ENCODE measurements around the gene CCDC66. TPM values are rescaled to one million over a fixed set of nuclear protein-coding genes. Genes with fewer than 3 reads are reported as not detected.
A peak's percentile ranks its signal among the peaks of the same experiment; 100 is the strongest.

The CCDC66 gene
- total RNA-seq, 2 experiments from 2014 or later = 29.0 to 29.3 TPM

DNA sequence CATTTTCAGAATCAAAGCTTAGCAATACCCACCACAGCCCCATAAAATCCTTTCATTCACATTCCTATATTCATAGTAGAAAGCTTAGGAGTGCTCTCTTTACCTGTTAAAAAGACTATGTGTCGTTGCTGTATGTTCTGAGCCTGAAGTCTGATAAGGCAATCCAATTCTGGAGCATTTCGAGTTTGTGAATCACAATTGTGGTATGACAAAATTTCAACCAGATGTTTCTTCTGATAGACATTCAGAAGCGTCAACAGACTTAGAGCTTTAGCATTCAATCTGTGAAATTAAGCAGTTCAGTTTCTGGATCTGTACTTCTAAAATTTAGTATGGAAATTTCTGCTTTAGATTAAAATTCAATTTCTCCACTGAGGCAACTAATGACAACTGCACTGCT, 67.8 kb downstream of the CCDC66 start:
- CTCF ChIA-PET = interaction anchor here (1.0 to 1.1 kb wide), 2 partner anchors 76 kb away, joined by 4 to 5 read pairs; no protein-coding TSS in a partner anchor
- Mint-ChIP-seq H3K9me3 (no peaks in the 10 kb centered on the region), H3K27ac (no peak overlapping the region), H3K36me3 (ENCODE audit: low read depth) (peaks cover 44% of the 10 kb centered on the region), H3K4me3 (no peak overlapping the region), H3K27me3 (ENCODE audit: low read depth) (no peaks in the 10 kb centered on the region), H3K4me1 (ENCODE audit: low read depth) (peaks cover 9% of the 10 kb centered on the region)
- DNase-seq = no peak
- intact Hi-C loops (cut with micrococcal nuclease) = no loop called here

DNA sequence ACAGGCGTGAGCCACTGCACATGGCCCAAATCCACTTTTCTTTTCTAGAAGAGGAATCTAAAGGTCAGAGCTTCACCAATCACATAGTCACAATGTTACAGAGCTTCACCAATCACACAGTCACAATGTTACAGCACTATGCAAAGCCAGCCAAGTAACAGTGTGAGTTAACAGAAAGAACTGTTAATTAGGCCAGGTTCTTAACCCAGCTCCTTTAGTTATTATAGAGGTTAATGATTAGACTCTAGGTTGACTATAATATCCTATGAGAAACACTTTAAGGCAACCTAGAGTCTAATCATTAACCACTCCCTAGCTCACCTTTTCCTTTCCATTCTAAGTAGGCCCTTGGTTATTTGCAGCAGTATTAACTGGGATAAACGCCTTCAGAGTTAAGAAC, 72.1 kb downstream of the CCDC66 start:
- Mint-ChIP-seq H3K27me3 (ENCODE audit: low read depth) (no peaks in the 10 kb centered on the region), H3K27ac (no peak overlapping the region), H3K4me1 (ENCODE audit: low read depth) (no peaks in the 10 kb centered on the region), H3K4me3 (no peak overlapping the region), H3K36me3 (ENCODE audit: low read depth) (peaks cover 32% of the 10 kb centered on the region), H3K9me3 (no peaks in the 10 kb centered on the region)
- DNase-seq = no peak
- intact Hi-C loops (cut with micrococcal nuclease) = no loop called here
- CTCF ChIA-PET = interaction anchor here (0.7 to 1.6 kb wide), 3 partner anchors 10 to 1431 kb away, joined by 3 to 5 read pairs (median 3); no protein-coding TSS in a partner anchor

DNA sequence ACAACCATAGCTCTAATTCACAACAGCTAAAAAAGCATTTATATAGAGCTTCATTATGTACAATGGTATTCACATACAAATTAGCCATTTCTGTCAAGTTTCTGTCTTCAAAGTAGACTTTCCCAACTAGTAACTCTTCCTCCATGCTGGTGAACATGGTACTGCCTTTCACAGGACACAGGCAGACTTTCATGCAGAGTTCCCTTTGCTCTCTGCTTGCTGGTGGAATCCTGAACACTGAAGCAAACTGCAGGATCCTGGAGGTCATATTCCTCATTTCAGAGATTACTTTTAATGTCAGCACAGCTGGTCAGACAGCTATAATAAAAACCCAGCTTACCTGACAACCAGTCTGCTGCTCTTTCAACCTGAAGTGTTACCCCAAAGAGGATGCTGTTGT, 72.5 kb downstream of the CCDC66 start:
- peak overlapping the region; percentile 44 for H3K27ac Mint-ChIP-seq
- H3K4me1 Mint-ChIP-seq (ENCODE audit: low read depth) = no peaks in the 10 kb centered on the region
- no peak overlapping the region for H3K4me3 Mint-ChIP-seq
- H3K9me3 Mint-ChIP-seq = no peaks in the 10 kb centered on the region
- CTCF ChIA-PET = interaction anchor here (1.1 to 1.6 kb wide), 2 partner anchors 10 to 18 kb away, joined by 3 read pairs; no protein-coding TSS in a partner anchor
- H3K27me3 Mint-ChIP-seq (ENCODE audit: low read depth) = no peaks in the 10 kb centered on the region
- DNase-seq = no peak
- intact Hi-C loops (cut with micrococcal nuclease) = no loop called here
- peaks cover 28% of the 10 kb centered on the region for H3K36me3 Mint-ChIP-seq (ENCODE audit: low read depth)

DNA sequence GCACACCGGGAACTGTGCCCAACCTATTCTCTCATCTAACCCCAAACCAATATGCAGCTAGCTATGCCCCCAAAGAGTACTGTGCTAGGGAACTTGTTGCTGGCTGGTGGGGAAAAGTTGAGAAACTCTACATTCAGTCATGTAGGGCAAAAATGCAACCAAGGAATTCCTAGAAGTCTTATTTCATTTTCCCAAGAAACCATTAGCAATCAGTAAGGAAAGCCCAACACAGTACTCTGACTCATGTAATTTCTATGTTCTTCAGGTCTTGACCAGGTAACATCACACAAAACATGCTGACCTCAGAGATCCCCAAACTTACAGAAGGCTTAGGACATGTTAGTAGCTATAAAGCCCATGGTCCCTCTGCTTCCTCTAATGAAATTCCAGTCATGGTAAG, 74.0 kb downstream of the CCDC66 start:
- CTCF ChIA-PET = no interaction called here
- no peaks in the 10 kb centered on the region for H3K27me3 Mint-ChIP-seq (ENCODE audit: low read depth)
- intact Hi-C loops (cut with micrococcal nuclease) = no loop called here
- H3K4me3 Mint-ChIP-seq = no peak overlapping the region
- peaks cover 30% of the 10 kb centered on the region for H3K36me3 Mint-ChIP-seq (ENCODE audit: low read depth)
- no peaks in the 10 kb centered on the region for H3K4me1 Mint-ChIP-seq (ENCODE audit: low read depth)
- no peaks in the 10 kb centered on the region for H3K9me3 Mint-ChIP-seq
- no peak for DNase-seq
- H3K27ac Mint-ChIP-seq = no peak overlapping the region

DNA sequence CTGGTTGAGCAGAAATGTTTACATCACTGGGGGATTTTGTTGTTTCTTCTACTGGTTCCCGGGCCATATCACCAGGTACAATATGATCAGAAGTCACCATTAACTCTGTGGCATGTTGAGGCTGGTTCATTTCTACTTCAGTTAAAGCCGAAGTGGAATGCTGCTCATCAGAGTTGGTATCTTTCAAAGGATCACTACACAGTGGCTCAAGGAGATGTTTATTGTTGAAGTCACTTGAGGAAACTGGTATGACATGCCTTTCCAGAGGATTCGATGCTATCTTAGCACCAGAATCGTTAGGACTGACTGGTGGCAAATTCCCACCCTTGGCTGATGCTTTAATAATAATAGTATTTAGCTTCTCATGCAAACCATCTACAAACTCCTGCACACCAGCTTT, 76.2 kb downstream of the CCDC66 start:
- no peaks in the 10 kb centered on the region for H3K9me3 Mint-ChIP-seq
- intact Hi-C loops (cut with micrococcal nuclease) = no loop called here
- no peak overlapping the region for H3K27ac Mint-ChIP-seq
- peaks cover 28% of the 10 kb centered on the region for H3K36me3 Mint-ChIP-seq (ENCODE audit: low read depth)
- no peak overlapping the region for H3K4me3 Mint-ChIP-seq
- CTCF ChIA-PET = no interaction called here
- DNase-seq = no peak
- H3K27me3 Mint-ChIP-seq (ENCODE audit: low read depth) = no peaks in the 10 kb centered on the region
- H3K4me1 Mint-ChIP-seq (ENCODE audit: low read depth) = peaks cover 2% of the 10 kb centered on the region

DNA sequence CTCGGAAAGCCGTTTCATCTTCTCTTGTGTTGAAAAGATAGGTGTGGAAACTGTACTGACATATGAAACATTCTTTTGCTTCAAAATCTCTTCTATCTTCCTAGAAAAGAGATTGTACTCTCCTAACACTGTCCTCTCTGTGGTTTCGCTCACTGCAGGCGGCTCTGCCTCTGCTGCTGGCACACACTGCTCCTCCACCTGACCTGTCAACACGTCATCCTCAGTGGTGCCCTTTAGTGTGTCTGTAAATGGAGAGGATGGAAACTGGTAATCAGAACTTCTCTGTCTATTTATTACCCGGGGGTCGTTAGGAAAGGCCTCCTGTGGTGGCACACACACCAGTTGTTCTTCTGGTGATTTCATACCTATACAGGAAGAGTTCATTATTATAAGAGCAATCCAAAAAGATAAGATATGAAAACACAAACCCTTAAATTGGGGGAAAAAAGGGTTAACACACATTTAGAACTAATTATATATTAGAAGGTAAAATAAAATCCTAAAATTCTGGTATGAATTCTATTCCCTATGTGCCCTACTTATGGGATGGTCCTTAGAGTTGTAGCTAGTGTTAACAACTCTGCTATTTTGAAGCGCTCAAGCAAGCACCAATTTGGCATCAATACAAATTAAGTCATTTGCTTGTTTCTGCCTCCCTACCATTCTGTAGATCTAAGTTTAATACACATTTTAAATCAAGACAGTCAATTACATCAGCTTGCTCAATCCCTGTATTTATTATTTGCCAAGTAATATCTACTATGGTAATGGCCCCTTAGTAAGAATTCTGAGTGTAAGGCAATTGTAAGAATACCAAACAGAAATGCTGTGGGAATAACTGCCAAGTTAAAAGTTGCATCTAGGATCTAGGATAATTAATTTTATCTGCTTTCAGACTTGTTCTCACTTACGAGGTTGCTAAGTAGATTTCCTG, 76.9 kb downstream of the CCDC66 start:
- Mint-ChIP-seq H3K4me1 (ENCODE audit: low read depth) (peaks cover 2% of the 10 kb centered on the region), H3K27ac (no peak overlapping the region), H3K4me3 (no peak overlapping the region), H3K36me3 (ENCODE audit: low read depth) (peaks cover 31% of the 10 kb centered on the region), H3K27me3 (ENCODE audit: low read depth) (no peaks in the 10 kb centered on the region), H3K9me3 (no peaks in the 10 kb centered on the region)
- intact Hi-C loops (cut with micrococcal nuclease) = no loop called here
- CTCF ChIA-PET = interaction anchor here (0.6 kb wide), 1 partner anchor 25 kb away, joined by 3 read pairs; no protein-coding TSS in a partner anchor
- no peak for DNase-seq

DNA sequence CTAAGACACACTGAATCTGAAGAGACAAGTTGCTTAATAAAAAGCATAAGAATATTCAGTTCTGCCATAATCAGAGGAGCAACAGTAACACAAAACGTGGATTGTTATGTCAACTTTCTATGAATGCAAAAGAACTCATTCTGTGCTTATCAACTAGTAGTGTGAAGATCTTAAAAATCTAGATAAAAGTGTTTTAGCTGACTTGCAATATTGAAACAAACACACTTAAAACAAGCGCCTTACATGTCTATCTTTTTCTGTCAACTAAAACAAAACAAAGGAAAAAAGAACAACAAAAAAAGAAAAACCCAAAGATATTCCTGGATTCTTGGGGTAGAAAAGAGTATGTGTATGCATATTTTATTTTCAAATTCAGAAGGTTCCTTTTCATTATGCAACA, 88.4 kb downstream of the CCDC66 start:
- intact Hi-C loops (cut with micrococcal nuclease) = no loop called here
- no peak overlapping the region for H3K4me3 Mint-ChIP-seq
- H3K9me3 Mint-ChIP-seq = no peaks in the 10 kb centered on the region
- no peaks in the 10 kb centered on the region for H3K27me3 Mint-ChIP-seq (ENCODE audit: low read depth)
- DNase-seq = no peak
- CTCF ChIA-PET = no interaction called here
- H3K27ac Mint-ChIP-seq = no peak overlapping the region
- peaks cover 24% of the 10 kb centered on the region for H3K4me1 Mint-ChIP-seq (ENCODE audit: low read depth)
- peaks cover 27% of the 10 kb centered on the region for H3K36me3 Mint-ChIP-seq (ENCODE audit: low read depth)

DNA sequence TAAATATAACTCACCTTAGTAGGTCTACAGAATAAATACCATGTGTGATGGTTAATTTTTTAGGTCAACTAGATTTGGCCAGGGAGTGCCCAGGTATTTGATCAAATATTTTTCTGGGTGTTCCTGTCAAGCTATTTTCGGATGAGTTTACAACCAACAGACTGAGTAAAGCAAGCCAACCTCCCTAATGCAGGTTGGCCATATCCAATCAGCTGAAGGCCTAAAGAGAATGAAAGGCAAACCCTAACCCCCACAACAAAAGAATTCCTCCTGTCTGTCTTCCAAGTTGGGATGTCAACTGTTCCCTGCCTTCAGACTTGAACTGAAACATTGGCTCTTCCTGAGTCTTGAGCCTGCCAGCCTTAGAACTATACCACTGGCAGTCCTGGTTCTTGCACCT, 97.5 kb downstream of the CCDC66 start:
- intact Hi-C loops (cut with micrococcal nuclease) = no loop called here

DNA sequence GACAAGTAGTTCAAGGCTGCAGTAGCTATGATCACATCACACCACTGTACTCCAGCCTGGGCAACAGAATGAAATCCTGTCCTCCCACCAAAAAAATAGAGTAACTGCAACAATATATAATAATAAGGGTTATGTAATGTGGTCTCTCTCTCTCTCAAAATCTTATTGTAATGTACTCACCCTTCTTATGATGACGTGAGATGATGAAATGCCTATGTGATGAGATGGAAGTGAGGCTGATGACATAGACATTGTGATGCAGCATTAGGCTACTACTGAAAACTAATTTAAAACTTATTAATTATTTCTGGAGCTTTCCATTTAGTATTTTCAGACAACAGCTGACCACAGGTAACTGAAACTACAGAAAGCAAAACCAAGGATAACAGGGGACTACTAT, 98.7 kb downstream of the CCDC66 start:
- intact Hi-C loops (cut with micrococcal nuclease) = no loop called here
- CTCF ChIA-PET = no interaction called here
- no peak overlapping the region for H3K27ac Mint-ChIP-seq
- H3K4me3 Mint-ChIP-seq = no peak overlapping the region
- H3K9me3 Mint-ChIP-seq = no peaks in the 10 kb centered on the region
- H3K4me1 Mint-ChIP-seq (ENCODE audit: low read depth) = peaks cover 23% of the 10 kb centered on the region
- peaks cover 56% of the 10 kb centered on the region for H3K36me3 Mint-ChIP-seq (ENCODE audit: low read depth)
- no peaks in the 10 kb centered on the region for H3K27me3 Mint-ChIP-seq (ENCODE audit: low read depth)
- no peak for DNase-seq

More for the DNA sequence above, 97.5 kb downstream of the CCDC66 start:
- peaks cover 52% of the 10 kb centered on the region for H3K36me3 Mint-ChIP-seq (ENCODE audit: low read depth)
- H3K4me1 Mint-ChIP-seq (ENCODE audit: low read depth) = peaks cover 24% of the 10 kb centered on the region
- H3K27ac Mint-ChIP-seq = no peak overlapping the region
- no peak overlapping the region for H3K4me3 Mint-ChIP-seq
- CTCF ChIA-PET = interaction anchor here (0.6 kb wide), 1 partner anchor 86 kb away, joined by 3 read pairs; no protein-coding TSS in a partner anchor
- no peaks in the 10 kb centered on the region for H3K9me3 Mint-ChIP-seq
- no peak for DNase-seq
- H3K27me3 Mint-ChIP-seq (ENCODE audit: low read depth) = no peaks in the 10 kb centered on the region

DNA sequence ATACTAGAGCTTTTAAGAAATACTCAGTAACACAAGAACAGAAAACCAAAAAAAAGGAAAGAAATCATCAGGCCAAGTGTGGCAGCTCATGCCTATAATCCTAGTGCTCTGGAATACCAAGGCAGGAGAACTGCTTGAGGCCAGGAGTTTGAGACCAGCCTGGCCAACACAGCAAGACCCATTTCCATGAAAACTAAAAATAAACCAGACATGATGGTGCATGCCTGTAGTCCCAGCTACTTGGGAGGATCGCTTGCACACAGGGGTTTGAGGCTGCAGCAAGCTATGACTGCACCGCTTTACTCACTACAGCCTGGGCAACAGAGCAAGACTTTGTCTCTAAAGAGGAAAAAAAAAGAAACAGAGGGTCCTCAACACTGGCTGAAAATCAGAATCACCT, 107.8 kb downstream of the CCDC66 start:
- H3K9me3 Mint-ChIP-seq = no peaks in the 10 kb centered on the region
- CTCF ChIA-PET = interaction anchor here (1.5 kb wide), 1 partner anchor 12 kb away, joined by 5 read pairs; no protein-coding TSS in a partner anchor
- no peak overlapping the region for H3K4me3 Mint-ChIP-seq
- DNase-seq = no peak
- peaks cover 45% of the 10 kb centered on the region for H3K36me3 Mint-ChIP-seq (ENCODE audit: low read depth)
- peak overlapping the region; percentile 30 for H3K27ac Mint-ChIP-seq
- intact Hi-C loops (cut with micrococcal nuclease) = no loop called here
- H3K27me3 Mint-ChIP-seq (ENCODE audit: low read depth) = no peaks in the 10 kb centered on the region
- peaks cover 19% of the 10 kb centered on the region for H3K4me1 Mint-ChIP-seq (ENCODE audit: low read depth)

DNA sequence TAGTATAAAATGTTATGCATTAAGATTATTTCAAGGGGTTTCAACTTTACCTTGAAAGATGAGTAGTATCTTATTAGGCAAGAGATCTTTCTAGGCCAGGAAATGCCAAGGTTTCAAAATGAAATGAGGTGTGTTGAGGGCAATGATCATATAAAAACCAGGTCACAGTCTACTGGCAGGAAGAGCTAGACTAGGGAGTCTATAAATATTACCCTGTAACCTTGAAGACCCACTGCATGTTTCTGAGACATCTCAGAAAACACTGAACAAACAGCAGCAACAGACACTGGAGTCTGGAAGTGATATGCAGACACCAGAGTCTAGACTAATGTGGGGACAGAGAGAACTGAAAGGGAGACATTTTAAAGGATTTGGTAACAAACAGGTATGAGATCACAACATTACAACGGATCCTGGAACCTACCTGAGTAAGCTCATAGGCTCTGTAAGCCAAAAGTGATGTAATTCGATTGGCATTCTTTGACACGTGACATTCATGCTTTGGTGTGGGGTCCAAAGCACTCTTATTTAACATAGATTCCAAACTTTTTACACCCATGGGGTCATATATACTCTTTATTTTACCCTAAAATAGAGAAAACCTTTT, 111.1 kb downstream of the CCDC66 start:
- H3K4me1 Mint-ChIP-seq (ENCODE audit: low read depth) = peaks cover 23% of the 10 kb centered on the region
- peak overlapping the region; percentile 19 for H3K27ac Mint-ChIP-seq
- no peaks in the 10 kb centered on the region for H3K27me3 Mint-ChIP-seq (ENCODE audit: low read depth)
- CTCF ChIA-PET = no interaction called here
- DNase-seq = no peak
- intact Hi-C loops (cut with micrococcal nuclease) = no loop called here
- peaks cover 49% of the 10 kb centered on the region for H3K36me3 Mint-ChIP-seq (ENCODE audit: low read depth)
- no peaks in the 10 kb centered on the region for H3K9me3 Mint-ChIP-seq
- H3K4me3 Mint-ChIP-seq = no peak overlapping the region
